ENCODE results near the gene ZBTB18.
"Not testable (repeated sequence)": the region's sequence is repeated elsewhere in the genome, so short reads cannot be mapped to it uniquely, and the experiment has no call there.

The ZBTB18 gene

DNA sequence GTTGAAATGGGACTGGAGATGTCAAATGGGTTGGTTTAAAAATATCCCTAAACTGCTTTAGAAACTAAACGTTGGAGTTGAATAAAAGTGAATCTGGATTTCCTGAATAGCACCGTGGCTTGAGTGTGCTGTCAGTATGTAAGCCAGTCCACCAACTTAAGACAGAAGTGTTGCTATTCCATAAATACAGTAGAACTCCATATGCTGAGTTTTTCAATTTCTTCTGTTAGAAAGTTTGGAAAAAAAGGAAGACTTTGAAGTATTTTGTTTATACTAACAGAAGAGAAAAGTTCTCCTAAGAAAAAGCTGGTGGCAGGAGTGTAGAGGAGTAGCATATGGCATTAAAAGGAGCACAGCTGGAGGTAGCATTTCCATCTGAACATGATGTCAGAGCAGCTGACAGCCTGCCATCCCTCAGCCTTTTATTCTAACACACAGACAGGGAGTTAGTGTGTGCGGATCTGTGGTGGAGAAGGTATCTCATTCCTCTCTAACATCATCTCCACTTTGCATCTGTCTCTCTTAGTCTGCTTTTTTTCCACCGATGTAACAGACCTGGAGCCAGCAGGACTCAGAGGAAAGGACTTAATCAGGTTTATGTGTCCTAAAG lies at the start of gene ZBTB18:
Gene ZBTB18 (plus strand): TSS at position 449 of the 610 bp plus-strand sequence. CDS start 149 bp downstream, at position 598.
- no peak for DNase-seq (ENCODE audit: low spot score)

DNA sequence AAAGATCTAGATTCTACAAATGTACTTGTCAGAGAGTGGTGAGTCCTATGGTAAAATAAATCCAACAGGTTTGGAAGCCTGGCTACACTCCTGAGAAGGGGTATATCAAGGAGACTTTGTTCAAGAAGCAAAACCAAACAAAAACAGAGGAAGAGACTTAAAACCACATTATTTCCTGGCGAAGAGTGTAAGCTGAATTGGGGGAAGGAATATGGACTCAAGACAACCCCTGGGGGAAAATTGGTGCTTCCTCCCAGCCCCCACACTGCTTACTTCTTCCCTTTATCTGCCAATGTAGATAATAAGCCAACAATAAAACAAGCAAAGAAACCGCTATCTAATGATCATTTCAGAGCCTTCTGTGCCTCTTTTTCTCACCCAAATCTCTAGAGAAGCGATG lies 48.4 kb upstream of the ZBTB18 start:
- no peak for DNase-seq (ENCODE audit: low spot score)

DNA sequence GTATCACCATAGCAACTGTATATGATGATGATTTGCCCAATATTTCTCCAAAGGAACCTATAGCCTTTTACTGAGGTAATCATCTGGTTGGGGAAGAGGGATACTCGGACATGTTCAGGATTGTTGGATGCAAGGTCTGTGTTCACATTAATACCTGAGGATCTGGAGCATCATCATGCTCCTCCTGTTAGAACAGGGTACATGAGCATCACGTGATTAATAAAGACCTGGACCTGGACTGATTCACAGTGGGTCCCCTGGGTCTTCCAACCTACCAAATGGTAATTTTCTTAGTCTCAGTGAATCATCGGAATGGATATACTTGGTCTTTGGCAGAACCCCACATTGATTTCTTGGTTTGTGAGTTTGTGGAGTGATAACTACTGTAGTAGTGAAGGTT lies 45.6 kb upstream of the ZBTB18 start:
- DNase-seq (ENCODE audit: low spot score), result no peak

DNA sequence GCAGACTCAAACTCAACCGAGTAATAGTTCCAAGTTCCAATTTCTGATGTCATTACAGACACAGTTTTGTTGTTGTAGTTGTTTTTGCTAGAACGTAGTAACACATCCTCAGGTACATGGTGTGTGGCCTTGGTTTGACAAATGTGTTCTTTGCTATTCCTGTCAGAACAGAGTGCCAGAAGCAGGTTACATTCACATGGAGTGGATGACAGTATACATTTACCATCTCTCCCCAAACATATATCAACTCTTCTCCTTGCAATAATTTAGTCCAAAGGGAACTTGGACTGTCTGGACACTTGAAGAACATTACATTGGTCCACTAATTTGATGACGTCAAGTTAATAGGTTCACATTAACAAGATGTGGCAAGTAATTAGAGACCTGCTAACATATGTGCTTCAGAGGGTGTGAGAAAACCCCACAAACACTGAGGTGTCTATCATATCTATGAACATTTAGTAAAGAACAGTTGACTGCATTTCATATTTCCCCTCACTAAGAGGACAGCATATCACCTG lies 44.6 kb upstream of the ZBTB18 start:
- no peak for DNase-seq (ENCODE audit: low spot score)

DNA sequence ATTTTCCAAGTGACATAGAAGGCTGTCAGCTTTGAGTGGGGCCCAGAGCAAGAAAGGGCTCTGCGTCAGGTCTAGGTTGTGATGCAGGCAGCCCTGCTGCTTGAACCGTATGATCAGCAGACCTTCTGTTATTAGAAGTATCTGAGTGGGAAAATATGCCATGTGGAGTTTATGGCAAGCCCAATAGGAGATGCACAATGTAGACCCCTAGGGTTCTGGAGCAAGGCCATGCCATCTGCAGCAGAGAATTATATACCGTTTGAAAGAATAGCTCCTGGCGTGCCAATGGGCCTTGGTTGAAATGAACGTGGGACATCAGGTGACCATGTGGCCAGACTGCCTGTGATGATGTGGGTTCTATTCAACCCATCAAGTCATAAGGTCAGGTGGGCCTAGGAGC lies 44.1 kb upstream of the ZBTB18 start:
- no peak for DNase-seq (ENCODE audit: low spot score)

DNA sequence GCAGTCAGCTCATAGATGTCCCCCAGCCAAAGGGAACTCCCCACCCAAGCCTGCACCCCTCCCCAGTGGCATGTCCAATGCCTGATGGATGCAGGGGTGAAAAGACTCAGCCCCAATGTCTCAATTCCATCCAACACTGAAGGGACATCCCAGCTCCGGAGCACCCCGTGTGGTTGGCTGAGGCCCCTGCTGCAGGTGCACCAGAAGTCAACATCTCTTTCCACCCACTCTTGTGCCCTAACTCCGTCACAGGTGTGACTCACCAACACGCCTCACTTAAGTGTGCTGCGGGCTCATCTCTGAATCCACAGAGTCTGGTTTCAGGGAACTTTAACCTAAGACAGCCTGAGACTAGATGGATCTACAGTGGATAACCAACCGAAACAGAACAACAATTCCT lies 40.9 kb upstream of the ZBTB18 start:
- no peak for DNase-seq (ENCODE audit: low spot score)

DNA sequence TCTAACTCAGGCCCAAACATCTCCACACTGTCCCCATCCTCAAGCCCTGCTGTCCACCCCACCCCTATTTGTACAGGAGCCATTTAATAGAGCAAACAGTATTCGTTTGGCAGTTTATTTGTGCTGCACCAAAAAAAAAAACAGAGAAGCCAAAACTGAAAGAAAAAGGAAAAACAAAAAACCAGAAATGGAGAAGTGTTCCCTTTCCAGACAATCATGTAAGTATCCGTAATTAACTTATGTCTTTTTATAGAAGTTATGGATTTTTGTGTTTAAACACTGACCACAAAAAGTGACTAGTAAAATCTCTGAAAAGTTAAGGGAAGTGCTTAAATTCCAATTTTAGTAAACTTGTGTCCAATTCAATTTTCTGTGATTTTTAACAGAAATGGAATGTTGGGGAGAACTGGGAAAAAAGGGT lies 40.4 kb upstream of the ZBTB18 start:
- DNase-seq (ENCODE audit: low spot score), result no peak

DNA sequence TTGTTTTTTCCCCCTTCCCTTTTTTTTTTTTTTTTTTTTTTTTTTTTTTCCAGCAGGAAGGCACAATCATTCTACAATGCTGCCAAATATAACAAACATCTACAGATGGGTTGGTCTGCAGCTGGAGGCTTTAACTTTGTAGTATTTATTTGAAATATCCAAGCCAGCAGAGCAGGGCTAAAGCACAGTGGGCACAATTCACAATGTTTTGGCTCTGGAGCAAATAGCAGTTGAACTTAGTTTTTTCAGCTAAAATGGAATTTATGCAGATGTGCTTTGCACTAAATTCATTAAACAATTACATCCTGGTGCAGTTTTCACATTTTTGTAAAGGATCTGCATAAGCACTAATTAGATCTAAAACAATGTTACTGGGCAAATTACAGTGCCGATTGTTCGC lies 39.8 kb upstream of the ZBTB18 start:
- no peak for DNase-seq (ENCODE audit: low spot score)

DNA sequence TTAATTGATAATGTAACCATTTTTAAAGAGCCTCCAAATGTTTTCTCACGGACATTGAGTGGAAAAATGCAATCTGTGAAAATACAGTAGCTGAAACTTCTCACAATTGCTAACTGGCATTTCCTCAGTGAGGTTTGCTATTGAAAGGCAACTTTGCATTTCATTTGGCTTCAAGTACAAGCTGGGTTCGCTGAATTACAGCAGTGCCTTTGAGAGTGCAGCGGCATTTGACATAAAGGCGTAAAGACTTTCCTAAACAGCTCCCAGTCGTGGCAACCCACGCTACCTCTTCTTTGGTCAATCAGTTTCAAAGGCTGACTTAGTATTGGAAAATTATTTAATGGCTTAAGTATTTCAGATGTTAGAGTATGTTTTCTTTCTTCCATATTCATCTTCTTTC lies 39.3 kb upstream of the ZBTB18 start:
- no peak for DNase-seq (ENCODE audit: low spot score)

DNA sequence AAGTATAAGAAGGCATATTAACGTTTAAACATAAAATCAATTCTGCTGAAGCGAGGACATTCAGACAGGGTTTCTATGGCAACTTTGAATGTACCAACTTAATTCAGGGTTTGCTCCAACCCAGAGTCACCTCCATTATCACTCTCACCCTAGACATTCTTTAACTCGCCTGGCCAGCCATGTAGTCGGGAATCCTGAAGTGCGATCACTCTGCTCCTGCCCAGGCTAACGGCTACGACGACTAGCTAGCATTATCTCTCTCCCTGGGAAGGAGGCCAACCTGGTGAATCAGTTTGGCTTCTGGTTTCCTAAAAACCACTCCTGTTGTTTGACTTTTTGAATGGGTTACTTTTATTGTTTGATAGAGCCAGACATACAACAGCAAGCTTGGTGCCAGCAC lies 38.9 kb upstream of the ZBTB18 start:
- DNase-seq (ENCODE audit: low spot score), result peak; percentile 83

DNA sequence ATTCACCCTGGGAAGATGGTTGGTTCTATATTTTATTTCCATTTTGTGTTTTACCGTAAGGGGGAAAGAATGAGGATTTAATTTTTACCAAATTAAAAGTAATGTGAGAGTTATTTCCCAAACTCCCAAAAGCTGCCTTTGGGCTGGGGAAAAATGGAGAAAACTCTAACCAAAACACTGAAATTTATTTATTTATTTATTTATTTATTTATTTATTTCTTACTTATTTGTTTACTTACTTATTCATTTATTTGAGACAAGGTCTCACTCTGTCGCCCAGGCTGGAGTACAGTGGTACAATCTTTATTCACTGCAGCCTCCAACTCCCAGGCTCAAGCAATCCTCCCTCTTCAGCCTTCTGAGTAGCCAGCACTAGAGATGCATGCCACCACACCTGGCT lies 38.0 kb upstream of the ZBTB18 start:
- no peak for DNase-seq (ENCODE audit: low spot score)

DNA sequence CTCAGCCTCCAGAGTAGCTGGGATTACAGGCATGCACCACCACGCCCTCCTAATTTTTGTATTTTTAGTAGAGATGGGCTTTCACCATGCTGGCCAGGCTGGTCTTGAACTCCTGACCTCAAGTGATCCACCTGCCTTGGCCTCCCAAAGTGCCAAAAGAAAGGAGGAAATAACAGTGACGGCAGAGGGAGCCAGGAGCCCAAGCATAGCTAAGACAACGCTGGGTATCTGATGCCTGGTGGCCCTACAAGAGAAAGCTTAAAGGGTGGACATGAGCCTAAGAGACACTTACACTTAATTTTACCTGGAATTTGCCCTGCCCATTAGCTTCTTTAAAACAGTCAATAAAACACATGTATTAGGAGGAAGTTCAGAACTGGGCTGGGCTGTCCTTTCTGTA lies 36.2 kb upstream of the ZBTB18 start:
- not testable (repeated sequence) for DNase-seq (ENCODE audit: low spot score)

DNA sequence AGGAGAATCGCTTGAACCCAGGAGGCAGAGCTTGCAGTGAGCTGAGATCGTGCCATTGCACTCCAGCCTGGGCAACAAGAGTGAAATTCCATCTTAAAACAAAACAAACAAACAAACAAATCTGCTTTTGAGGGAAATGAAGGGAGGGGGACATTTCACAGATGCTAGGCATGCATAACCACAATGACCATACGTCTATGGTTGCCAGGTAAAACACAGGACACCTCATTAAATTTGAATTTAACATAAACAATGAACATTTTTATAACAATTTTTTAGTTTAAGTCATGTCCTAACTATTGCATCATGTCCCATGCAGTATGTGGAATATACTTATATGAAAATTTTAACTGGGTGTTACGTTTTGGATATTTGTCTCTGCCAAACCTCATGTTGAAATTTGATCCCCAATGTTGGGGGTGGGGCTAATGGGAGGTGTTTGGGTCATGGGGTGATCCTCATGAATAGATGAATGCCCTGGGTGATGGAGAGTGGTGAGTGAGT lies 31.0 kb upstream of the ZBTB18 start:
- DNase-seq (ENCODE audit: low spot score), result no peak

DNA sequence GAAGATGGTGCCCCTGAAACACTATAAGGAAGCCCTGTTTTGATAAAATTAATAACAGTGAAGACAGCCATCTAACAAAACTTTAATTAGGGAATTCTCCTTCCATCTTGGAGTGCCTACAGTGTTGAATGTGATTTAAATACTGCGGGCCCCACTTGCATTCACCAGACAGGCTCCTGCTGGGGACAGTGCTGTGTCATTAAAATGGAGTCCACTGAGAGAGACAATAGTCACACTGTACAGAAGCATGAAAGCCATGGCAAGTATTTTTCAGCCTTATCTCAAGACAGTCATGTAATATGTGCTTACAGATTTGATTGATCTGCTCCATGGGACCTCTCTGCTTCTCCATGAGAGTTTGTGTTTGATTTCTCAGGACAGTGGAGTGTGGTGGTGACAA lies 29.7 kb upstream of the ZBTB18 start:
- no peak for DNase-seq (ENCODE audit: low spot score)

DNA sequence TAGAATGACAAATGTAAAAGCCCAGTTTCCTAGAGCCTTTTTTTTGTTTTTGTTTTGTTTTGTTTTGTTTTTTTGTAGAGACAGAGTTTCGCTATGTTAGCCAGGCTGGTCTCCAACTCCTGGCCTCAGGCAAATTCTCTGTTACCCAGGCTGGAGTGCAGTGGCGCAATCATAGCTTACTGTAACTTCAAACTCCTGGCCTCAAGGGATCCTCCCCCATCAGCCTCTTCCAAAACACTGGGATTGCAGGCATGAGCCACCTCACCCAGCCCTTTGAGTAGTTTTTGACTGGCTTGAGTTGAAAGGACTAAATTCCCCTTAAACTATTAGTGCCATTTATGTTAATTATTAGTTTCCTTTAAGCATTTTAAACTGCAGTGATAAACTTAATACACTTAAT lies 28.8 kb upstream of the ZBTB18 start:
- peak; percentile 45 for DNase-seq (ENCODE audit: low spot score)

DNA sequence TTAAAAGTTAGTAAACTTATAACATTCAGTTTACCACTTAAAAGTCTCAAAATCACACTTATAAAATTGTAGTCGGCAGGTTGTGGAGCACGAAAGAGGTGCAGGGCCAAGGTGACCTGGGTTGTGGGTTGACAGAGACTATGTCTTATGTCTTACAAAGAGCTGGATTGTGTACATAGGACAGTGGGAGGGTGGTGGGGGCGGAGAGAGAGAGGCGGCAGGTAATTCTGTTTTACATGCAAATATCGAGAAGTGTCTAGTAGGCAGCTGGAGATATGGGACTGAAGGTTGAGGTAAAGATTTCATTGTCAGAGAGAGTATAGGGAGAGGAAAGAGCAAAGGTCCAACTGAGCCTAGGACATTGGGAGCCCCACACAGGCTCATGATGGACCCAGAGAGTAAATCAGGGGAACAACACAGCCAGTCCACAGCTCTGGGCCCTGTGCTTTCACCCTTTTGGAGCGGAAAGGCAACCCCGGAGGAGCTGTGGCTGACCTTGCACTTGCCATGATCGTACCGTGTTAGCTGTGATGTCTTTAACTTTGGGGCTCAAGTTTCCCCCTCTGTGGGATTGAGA lies 28.1 kb upstream of the ZBTB18 start:
- DNase-seq (ENCODE audit: low spot score), result no peak

DNA sequence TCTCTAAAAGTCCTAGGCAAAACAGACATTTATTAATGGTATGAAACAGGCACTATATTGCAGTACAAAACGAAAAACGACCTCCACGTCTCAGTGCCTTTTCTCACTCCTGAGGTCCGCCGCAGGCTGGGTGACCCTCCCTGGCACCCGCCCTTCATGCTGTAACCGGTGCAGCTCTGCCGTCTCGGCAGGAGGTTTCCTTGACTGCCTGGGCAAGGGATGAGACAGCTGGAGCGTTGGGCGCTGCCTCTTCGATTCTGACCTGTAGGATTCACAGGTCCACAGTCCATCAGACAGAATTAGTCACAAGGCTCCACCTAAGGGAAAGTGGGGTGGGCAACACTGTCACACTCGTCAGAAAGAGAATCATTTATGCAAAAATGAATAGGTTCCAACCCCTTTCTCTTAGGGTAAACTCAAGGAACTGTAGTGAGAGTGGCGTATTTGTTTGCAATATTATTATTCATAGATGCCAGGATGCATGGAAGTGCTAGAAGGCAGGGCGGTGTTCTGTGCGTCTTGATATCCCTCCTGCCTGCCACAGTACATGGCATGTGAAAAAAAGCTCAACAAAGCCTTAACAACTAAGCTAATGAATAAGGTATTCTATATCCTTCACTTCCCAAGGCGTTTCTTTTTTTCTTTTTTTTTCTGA lies 23.5 kb upstream of the ZBTB18 start:
- DNase-seq (ENCODE audit: low spot score), result no peak

DNA sequence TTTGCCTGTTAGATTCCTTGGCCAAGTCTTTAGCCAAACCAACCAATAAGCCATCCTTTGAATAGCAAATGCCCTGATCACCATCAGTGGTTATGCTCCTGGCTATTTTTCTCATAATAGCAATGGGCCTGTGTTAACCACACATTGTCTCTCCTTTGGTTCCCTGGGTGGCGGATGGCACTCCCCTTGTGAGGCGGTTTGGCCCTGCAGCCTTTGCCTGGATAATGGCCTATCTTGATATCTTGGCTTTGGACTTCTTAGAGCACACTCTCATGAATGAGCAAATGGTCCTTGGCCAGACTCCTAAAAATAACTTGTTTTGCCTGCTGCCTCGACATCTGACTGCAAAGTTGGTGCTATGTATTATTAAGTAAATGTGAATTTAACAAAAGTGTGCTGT lies 22.4 kb upstream of the ZBTB18 start:
- DNase-seq (ENCODE audit: low spot score), result no peak

DNA sequence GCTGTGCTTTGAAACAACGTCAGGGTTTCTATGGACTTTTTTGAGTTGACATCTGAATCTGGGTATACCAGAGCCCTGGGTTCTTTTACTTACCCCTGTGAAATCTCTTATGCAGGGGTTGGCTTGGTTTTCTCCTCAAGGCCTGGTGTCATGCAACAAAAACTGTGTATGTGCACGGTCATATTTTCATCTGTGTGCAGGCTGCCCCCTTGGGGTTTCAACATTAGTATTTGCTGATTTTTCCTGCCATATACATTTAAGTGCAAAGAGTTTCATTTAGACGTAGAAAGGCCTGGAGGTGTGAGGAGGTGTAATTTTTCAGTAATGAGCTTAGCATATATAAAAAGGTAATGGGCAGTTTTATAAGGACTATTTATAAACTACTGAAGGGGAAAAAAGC lies 22.0 kb upstream of the ZBTB18 start:
- no peak for DNase-seq (ENCODE audit: low spot score)

DNA sequence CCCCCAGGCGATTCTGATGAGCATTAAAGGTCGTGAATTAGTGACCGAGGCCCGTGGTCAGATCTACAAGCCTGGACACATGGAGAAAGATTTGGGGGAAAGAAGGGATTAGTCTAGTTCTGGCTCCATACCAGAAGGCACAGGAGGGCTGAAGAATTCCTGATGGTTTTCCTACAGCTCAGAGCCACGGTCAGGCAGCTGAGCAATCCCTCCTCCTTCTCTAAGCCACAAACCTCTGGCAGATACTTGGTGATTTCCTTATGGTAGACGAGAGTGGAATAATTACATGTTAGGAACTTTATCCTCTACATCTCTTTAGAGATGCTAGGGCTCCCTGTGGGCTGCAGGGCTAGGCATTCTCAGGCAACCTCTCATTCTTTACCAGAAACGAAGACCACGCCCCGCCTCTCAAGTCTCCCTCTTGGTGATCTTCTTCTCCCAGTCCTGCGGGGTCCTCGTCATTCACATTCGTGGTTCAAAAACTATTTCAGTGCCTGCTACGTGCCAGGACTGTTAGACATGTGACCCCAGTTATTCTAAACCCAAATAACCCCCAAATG lies 20.5 kb upstream of the ZBTB18 start:
- no peak for DNase-seq (ENCODE audit: low spot score)

DNA sequence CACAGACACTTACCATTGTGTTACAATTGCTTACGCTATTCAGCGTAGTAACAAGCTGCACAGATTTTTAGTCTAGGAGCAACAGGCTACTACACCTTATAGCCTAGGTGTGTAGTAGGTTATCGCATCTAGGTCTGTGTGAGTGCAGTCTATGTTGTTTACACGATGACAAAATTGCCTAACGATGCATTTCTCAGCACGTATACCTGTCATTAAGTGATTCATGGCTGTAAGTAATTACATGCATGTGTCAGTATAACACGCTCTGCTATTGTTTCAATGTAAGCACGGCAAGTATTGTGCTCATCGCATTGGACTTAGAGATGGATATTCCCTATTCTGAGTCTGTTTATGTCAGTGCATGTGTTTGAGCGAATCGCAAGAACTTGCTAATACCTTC lies 15.7 kb upstream of the ZBTB18 start:
- DNase-seq (ENCODE audit: low spot score), result no peak

DNA sequence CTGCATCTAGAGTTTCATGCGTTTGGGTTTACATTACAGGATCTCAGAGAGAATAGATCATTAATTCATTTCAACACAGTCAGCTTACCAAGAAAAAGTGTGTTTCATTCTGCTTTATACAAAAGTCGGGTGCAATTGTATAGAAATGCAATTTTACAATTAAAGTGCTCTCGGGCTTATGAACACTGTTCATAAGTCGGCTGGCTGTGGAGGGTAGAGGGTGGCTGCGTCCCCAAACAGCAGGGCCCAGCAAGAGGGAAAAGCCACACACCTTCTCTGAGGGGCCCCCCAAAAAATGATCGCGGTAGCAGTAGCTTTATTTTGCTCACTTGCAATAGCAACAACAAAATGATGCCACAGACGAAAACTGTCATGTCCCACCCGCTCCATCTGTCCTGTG lies 13.8 kb upstream of the ZBTB18 start:
- no peak for DNase-seq (ENCODE audit: low spot score)

DNA sequence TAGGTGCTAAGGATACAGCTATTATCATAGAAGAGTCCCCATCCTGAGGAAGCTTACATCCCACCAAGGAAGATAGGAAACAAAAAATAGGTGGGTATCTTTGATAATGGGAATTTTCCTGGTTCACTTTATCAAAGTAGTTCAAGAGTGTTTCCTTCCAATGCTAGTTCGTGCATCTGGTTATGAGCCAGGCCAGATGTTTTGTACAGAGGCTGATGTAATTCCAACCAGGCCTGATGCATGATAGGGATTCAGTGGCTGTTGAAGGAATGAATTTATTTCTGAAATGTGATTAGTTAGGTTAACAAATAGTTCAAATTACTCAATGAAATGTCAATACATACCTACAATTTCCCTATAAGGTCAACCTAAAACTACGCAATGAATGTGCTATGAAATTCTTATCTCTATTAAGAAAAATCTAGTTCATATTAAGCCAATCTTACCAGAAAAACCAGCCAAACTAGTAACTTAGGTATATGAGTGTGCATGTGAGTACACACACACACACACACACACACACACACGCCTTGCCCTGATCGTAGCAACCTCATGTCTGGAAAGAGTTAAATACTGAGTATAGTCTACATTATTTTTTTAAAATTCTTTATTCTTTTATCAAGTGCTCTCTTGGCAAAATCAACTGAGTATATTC lies 9.5 kb upstream of the ZBTB18 start:
- DNase-seq (ENCODE audit: low spot score), result no peak
